Cerebellar cortex (tissue), 1 donor: Measurements from ENCODE around the gene METAP1D.
A peak's percentile ranks its signal among the peaks of the same experiment; 100 is the strongest.
"Not testable (repeated sequence)": the region's sequence is repeated elsewhere in the genome, so short reads cannot be mapped to it uniquely, and the experiment has no call there.

Source experiments
- DNase-seq: peaks from one replicate; pipeline ENCODE4 v3.0.0-alpha.2; 2015; ENCODE audit warnings: low spot score

Gene METAP1D

DNA sequence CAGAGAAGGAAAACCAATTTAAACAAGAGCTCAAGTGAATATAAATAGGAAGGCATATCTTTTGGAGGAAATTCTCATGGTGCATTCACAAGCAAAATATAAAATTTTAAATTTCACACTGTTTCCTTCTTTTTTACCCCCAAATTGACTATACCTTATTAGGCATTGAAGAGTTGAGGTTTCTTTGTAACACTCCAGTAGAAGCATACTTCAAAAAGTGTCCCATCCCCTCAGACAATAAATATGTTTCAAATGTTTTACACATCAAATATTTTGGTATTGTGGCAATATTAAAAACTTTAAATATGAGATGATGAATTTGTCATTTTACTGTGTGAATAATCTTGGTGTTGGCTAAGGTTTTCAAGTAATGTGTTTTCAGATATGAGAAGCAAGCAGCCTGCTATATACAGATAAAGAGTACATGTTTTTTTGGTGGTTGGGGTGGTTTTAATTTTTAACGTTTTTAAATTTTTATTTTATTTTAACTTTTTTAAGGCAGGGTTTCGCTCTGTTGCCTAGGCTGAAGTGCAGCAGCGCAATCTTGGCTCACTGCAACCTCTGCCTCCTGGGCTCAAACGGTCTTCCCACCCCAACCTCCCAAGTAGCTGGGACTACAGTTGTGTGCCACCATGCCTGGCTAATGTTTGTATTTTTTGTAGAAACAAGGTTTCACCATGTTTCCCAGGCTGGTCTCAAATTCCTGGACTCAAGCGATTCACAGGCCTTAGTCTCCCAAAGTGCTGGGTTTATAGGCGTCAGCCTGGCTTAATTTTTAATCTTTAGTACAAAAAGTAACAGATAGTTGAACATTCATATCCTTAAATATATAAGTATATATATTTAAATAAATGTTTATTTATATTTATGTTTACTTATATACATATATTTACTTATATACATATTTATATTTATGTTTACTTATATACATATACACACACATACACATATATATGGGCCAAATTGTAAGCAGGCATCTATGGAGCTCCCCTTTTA is 49.1 kb downstream of the METAP1D start:
- no peak for DNase-seq

- DNase-seq, result no peak
Observed at GRCh38 chr2:172049567-172050120, 49.9 kb downstream of the METAP1D start.

DNA sequence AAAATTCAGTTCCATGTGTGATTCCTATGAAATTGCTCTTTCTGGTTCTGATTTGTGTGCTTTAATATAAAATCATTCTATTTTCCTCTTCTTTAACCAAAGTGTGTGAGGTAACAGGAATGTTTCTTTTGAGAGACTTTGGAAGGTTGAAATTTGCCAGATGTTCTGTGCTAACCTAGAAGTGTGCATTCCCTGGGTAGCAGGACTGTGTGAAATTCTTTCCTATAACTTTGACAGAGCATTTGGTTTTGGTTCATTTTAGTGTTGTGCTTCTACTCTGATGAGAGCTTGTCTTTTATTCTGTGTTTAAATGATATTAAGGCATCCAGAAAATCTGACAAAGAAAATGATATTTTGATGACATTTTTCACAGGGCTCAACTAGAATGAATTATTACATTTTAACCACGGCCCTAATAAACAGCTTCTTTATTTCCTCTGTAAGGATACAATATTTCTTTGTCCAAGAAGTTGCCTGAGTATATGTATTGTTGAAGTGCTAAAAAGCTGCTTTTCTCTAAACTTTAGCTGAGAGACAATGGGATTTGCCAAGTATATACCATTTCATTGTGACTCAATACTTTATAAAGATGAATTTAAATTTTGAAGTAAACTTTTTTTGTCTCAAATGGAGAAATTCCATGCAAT is 50.8 kb downstream of the METAP1D start:
- DNase-seq, result no peak

DNA sequence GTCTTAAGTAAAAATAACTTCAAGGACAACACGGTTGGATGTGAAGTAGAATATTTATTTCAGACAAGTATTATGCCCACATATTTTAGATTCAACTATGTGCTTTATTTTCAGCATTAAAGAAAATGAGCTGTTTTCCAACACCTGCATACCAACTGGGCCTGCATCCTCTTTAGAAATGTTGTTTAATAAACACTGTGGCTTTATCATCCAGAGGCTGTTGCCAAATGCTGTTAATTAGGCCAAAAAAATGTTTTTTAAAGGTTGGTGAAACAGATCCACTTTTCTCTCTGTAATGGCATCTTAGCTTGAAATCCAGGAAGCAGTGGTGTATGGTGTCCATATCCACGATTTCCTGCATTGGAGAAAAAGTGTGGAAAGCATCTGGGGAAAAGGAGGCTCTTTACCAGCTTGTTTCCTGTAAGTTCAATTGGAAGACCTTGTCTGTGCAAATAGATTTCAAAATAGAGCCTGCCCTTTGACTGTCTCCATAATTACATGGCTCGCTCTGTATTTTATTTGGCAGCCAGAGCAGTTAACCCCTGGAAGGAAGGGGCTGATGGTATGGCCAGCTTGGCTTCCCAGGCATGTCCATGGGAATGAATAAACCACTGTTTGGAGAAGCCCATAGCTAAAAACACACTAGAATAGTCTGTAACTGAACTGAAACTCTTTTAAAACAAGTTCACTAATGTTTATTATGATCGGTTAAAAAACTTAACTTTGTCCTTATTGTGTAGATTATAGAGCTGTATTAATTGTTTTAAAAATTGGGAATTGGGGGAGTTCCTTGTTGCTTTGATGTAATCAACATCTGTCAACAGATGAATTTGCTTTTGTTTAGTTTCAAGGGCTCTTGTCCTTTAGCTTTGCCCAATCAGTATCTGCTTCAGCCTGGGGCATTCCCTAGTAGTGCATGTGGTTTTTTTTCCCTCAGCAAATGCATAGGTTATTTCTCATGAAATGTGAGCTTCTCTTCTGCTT is 52.5 kb downstream of the METAP1D start:
- peak; percentile 77 for DNase-seq

DNA sequence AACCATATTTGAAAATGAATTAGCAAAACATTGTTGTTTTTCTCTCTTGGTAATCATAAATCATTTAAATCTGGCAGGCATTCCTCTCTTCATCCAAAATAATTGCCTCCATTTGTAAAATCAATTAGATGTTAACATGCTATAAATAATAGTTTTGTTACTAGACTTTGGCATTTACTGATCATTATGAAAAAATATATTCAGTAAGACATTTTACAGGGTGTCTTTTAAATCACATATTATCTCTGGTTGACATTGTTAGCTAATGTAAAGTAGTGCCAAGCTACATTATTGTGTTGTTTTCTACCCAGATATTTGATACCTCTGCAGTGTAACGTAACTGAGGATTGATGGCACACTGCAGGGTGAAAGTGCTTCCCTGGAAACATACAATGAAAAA is 53.7 kb downstream of the METAP1D start:
- DNase-seq, result no peak

GRCh38 chr2:172056293-172056692 is 56.5 kb downstream of the METAP1D start:
- DNase-seq, result no peak

GRCh38 chr2:172058660-172059059 is 58.9 kb downstream of the METAP1D start:
- DNase-seq, result no peak

DNA sequence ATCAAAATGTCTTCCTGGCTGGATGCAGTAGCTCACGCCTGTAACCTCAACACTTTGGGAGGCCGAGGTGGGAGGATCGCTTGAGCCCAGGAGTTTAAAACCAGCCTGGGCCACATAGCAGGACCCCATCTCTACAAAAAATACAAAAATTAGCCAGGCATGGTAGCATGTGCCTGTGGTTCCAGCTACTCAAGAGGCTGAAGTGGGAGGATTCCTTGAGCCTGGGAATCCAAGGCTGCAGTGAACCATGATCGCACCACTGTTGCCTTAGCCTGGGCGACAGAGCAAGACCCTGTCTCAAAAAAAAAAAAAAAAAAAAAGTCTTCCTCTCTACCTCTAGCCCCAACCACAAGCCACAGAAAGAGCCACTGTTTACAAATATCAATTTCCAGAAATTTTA is 60.4 kb downstream of the METAP1D start:
- not testable (repeated sequence) for DNase-seq

DNA sequence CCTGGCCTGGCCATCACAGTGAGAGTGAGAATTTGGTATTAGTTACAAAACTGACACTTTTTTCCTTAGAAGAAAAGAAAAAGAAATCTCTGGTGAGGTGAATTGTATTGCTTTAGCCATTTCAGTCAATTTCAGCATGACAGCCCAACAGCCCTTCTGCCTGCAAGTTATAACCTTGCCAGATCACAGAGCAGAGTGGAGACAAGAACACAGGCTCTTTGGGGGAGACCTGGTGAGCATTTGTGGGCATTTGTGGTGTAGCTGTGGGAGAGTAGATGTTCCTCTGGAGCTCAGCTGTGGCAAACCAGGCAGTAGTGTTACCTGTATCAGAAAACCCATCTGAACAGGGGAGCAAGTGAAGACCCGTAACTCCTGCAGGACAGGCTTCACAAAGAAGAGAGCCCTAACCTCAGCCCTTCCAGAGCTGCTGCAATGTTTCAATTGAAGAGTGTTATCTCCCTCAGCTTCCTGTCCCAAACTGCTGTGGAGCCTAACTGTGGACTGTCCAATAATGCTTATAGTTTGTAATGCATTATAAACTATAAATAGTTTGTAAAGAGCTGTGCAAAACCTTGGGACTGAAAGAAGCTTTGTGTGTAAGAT is 62.8 kb downstream of the METAP1D start:
- DNase-seq, result no peak

- DNase-seq, result peak; percentile 46
Observed at GRCh38 chr2:172063446-172063845, 63.7 kb downstream of the METAP1D start.

GRCh38 chr2:172065111-172065510 is 65.4 kb downstream of the METAP1D start:
- DNase-seq, result no peak

- peak; percentile 31 for DNase-seq
Observed at GRCh38 chr2:172066394-172066886, 66.7 kb downstream of the METAP1D start.

- DNase-seq, result not testable (repeated sequence)
Observed at GRCh38 chr2:172067905-172068304, 68.2 kb downstream of the METAP1D start.

DNA sequence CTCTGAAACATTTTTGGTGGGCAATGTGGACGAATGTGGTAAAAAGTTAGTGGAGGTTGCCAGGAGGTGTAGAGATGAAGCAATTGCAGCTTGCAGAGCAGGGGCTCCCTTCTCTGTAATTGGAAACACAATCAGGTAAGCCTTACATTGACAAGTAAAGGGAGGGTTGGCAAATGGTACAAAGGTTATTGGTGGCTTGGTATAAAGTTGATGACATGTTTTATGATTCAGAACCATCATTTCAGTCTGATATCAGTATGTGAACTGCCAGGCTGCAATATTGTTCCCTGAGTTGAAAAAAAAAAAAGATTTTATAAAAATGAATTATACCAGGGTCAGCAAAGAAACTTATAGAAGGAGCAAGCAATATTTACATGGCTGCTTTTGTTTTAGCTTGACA is 71.2 kb downstream of the METAP1D start:
- no peak for DNase-seq

DNA sequence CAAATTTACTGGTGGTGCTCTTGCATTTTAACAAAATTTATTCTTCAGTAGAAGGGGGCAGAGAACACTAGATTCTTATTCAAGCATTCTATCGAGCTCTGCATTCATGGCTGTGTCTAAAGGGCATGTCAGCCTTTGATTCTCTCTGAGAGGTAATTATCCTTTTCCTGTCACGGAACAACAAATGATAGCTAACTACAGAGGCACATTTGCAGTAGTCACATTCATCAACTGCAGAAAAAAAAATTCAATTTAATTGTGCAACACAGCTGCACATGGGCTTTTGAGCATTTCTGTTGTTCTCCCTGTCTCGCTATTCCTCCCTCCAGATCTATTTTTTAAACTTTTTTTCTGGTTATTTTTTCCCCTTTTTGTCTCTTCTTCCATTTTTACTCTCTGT is 72.5 kb downstream of the METAP1D start:
- no peak for DNase-seq

GRCh38 chr2:172072706-172073105 is 73.0 kb downstream of the METAP1D start:
- DNase-seq, result no peak

- DNase-seq, result no peak
Observed at GRCh38 chr2:172073518-172073917, 73.8 kb downstream of the METAP1D start.

DNA sequence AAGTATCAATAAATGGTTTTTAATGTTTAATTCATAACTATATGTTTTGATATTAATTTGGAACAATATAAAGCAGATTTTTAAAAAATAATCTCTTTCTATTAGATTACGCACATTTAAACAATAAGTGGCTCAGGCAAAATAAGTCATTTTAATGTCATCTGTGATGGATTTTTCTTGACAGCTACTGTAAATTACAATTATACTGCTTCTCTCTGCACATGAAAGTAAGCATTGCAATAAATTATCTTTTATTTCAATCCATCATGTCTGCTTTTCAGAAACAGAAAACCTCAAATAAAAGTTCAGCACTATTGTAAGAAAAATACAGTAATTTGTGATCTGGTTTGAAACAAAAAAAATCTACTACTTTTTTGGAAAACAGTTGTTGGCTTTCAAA is 74.5 kb downstream of the METAP1D start:
- no peak for DNase-seq

DNA sequence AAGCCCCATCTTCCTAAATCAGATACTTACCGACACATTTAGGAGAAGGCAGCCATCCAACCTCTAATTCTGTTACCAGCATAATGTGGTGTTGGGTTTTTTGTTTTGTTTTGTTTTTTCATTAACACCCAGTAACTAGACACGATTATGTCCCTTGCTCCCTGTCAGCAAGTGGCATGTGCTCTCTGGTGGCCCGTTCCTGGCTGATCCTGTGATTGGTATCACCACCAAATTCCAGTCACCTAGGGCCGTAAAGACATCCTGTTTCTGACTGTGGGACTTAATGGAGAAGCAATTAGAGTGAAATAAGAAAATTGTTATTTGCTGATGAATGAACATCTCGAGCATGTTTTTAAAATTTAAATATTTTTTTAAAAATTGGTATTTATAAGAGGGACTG is 79.7 kb downstream of the METAP1D start:
- DNase-seq, result peak; percentile 73

- peak; percentile 76 for DNase-seq
Observed at GRCh38 chr2:172079838-172080640, 80.3 kb downstream of the METAP1D start.
